GM19099 (cell line): ENCODE results near the gene SAP30.

Experiments used
- POLR2A ChIP-seq: IDR thresholded peaks from 3 replicates; pipeline ENCODE4 v1.6.1; 2011; ENCODE audit warnings: low read depth; ENCODE audit not compliant: insufficient read length; ENCODE audit errors: extremely low read depth

Gene SAP30

DNA sequence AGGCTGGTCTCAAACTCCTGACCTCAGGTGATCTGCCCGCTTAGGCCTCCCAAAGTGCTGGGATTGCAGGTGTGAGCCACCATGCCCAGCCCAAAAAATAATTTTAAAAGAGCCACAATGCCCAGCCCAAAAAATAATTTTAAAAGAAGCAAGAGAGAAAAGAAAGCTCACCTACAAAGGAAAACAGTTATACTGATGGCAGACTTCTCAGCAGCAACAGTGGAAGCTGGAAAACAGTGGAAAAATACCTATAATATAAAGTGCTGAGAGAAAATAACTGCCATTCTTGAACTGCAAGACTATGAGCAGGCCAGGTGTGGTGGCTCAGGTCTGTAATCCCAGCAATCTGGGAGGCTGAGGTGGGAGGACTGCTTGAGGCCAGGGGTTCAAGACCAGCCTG lies 23.3 kb upstream of the SAP30 start:
- no peak for TF ChIP-seq POLR2A

DNA sequence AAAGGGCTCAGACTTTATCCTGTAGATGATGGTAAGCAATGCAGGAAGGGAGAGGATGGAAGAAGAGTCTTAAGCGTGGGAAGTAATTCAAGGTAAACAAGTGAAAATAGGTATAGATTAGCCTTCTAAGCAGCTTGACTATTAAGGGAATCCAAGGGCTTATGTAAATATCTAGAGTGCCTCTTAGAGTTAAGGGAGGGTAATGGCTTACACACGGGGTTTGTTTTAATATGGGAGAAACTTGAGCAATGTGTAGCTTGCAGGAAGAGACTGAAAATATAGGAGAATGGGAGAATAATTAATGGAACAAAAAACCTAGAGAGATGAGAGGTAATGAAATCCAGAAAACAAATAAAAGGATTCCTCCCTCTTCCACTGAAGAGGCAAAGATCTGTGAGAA lies 12.8 kb upstream of the SAP30 start:
- TF ChIP-seq POLR2A, result no peak

DNA sequence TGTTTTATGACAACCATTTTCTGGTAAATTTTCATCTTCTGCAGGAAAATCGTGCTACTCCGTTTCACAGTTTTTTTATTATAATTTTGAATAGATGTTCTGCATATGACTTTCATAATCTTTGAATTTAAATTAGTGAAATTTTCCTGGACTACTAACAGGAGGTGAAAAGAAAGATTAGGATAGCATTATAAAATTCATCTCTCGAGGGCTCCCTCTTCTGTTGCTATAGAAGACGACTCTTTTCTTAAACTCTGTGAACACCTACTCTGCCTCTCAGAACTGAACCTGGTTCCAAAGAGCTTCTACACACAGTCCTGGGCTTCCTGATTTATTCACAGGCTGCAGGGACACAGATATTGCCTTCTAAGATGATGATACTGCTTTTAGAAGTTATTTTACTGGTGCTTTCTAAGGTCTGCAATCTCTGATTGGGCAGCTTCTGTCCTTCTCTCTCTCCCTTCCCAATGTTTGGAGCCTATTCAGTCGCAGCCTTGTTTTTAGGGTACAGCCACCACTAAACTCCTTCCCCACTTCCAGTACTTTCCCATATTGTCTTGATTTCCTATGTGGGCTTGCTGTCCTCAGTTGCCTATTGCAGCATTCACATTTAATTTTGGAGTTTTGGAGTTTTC lies 10.1 kb upstream of the SAP30 start:
- TF ChIP-seq POLR2A, result no peak

DNA sequence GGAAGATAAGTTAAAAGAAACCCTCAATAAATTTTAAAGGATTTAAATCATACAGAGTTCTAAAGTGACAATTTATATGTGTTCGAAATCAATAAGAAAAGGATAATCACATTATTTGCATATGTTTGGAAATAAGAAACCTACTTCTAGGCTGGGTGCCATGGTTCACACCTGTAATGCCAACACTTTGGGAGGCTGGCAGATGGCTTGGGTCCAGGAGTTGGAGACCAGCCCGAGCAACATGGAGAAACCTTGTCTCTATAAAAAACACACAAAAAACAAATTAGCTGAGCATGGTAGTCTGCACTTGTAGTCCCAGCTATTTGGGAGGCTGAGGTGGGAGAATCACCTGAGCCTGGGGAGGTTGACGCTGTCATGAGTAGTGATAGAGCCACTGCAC lies 8.1 kb upstream of the SAP30 start:
- TF ChIP-seq POLR2A, result no peak

DNA sequence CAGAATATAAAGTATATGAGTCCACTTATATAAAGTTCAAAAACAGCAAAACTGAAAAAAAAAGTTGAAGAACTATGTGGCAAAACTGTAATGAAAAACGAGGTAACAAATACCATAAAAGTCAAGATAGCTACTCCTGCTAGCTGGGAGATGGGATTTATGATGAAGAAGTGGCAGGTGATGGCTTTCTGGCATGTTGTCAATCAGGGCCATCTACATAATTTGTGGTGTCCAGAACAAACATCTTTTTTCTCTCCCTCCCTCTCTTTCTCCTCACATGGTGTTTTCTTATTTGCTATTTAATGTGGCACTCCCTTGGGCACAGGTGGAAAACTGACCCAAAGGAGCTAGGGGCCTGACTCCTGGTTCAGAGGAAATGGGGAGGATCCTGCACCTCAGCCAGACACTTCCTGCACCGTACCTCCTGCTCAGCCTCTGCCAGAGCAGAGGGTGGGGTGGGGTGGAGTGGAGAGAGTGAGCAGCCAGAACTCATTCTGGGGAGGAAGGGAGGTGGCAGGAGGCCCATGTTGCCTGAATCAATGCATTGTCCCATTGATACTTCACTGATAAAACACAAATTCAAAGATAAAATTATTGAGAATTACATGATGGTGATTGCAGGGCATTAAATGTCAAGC lies 5.3 kb upstream of the SAP30 start:
- no peak for TF ChIP-seq POLR2A

DNA sequence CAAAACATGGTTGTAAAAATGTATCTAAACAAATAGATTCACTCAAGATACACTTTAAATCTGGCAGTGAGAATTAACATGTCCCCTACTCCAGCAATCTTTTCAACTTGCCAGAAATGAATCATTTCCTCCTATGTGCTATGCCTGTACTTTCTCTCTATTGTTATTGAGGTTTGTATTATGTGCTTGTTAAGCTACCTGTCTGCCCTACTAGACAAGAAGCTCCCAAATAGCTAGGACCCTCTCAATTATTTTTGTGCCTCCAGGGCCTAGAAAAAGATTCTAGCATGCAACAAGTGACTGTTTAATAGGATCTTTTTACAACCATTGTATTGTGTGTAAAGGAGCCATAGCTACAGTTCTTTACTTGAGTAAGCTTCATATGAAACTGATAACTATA lies 3.5 kb upstream of the SAP30 start:
- no peak for TF ChIP-seq POLR2A

DNA sequence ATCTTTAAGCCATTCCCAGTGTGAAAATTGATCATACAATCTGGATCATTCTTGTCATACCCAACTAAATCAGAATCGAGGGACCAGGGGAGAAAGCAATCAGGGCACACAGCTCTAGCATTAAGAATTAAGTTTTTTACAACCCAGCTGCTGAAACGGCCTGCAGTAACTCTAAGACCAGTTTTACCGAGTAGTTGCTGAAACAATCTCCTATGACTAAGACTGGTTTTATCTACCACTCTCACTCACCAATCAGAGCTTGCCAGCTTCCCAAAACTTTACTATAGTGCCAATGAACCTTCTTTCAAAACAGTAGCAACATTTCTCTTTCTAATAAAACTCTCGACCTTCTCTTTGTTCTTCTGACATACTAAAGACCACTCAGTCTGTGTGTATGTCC lies 2.8 kb upstream of the SAP30 start:
- no peak for TF ChIP-seq POLR2A

DNA sequence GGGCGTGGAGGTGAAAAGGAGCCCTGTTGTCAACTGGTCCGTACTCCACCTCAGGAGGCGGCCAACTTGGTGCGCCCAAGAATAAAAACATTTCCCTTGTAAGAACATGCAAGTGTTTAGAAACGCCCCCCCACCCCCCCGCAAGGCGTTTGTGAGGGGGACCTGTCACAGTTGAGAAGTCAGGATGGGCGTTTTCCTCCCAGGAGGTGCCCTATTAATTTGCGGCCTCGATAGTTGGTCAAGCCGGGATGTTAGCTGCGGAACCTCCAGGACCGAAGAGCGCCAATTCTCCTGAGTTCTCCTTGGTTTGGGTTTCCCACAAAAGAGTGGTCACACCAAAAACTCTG lies 651 bp upstream of the SAP30 start:
- no peak for TF ChIP-seq POLR2A

DNA sequence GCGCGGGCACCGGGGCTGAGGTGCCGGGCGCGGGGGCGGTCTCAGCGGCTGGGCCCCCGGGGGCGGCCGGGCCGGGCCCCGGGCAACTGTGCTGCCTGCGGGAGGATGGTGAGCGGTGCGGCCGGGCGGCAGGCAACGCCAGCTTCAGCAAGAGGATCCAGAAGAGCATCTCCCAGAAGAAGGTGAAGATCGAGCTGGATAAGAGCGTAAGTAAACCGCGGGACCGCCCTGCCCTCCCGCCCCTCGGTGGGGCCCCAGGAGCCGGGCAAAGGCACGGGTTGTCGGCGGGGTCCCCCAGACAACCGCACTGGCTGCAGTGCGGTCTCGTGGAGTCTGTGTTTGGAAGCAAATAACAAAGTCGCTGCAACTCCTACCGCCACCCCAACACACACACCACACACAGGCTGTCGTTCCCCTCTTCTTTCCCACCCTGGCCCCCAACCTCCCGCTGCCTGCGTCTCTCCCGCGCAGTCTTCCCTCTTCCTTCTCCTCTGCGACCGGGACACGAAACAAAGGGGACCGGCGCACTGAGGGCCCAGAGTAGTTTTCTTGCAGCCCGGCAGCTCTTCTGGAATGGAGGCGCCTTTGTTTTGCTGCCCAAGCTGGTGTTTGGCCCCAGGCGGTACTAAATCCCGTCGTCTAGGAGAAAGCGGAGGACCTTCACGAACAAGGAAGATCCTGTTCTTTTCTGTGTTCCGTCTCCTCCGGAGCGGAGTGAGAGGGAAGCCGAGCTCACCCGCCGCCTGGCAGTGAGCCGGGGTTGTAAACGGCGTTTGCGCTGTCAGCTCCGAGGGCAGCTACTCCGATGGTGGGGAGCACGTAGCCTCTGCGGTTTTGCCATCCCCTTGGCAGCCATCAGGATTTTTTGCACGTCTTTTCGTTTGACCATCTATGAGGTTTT lies 788 bp downstream of the SAP30 start:
- TF ChIP-seq POLR2A, result peak; percentile 38

DNA sequence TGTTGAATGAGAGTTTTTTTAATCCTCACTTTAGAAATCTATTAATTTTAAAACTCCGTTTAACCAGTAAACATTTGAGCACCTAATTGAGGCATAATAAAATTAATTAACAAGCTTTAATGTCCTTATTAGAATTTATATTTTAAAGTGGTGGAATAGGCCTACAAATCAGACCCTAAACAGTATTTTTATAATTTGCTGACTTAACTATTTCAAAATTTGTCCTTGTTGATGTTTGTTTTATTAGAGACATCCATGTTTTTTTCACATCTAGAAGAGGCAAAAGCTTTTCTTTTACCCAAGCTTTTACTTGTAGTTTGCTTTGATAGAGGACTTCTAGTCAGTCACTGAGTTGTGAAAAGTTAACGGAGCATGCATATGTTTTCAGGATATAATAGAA lies 3.8 kb downstream of the SAP30 start:
- no peak for TF ChIP-seq POLR2A

DNA sequence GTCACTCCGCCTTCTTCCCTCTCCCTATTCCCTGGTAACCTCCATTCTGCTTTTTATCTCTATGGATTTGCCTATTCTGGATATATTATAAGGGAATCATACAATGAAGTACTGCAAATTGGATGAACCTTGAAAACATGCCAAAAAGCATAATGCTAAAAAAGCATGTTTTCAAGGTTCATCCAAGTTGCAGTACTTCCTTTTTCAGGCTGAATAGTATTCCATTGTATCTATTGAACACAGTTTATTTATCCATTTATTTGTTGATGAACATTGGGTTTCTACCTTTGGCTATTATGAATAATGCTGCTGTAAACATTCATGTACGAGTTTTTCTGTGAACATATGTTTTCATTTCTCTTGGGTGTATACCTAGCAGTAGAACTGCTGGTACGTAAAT lies 9.2 kb downstream of the SAP30 start:
- TF ChIP-seq POLR2A, result no peak

DNA sequence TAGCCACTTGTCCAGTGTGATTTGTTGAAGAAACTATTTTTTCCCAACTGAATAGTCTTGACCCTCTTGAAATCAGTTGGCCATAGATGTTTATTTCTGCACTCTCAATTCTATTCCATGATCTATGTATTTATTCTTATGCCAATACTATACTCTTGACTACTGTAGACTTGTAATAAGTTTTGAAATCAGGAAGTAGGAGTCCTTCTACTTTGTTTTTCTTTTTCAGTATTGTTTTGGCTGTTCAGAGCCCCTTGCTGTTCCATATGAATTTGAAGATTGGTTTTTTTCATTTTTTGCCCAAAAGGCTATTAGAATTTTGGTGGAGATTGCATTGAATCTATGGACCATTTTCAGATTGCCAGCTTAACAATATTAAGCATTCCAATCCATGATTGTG lies 10.2 kb downstream of the SAP30 start:
- no peak for TF ChIP-seq POLR2A

DNA sequence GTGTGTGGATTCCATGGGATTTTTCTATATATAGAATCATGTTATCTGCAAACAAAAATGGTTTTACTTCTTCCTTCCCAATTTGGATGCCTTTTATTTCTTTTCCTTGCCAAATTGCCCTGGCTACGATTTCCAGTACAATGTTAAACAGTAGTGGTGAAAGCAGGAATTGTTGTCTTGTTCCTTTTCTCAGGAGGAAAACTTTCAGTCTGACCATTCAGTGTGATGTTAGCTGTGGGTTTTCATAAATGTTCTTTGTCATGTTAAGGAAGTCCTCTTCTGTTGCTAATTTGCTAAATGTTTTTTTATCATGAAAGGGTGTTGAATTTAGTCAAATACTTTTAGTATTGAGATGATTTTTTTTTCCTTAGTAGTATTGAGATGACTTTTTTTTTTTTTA lies 10.9 kb downstream of the SAP30 start:
- no peak for TF ChIP-seq POLR2A

DNA sequence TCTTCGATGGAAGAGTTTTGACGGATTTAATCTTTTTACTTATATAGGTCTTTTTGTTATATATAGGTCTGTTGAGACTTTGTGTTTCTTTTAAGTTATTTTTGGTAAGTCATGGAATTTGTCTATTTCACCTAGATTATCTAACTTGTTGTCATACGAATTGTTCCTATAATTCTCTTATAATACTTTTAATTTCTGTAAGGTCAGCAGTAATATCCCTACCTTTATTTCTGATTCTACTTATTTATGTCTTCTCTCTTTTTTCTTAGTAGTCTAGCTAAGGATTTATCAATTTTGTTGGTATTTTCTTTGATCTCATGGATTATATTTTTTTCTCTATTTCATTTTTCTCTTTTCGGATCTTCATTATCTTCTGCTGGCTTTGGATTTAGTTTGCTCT lies 11.6 kb downstream of the SAP30 start:
- TF ChIP-seq POLR2A, result no peak

DNA sequence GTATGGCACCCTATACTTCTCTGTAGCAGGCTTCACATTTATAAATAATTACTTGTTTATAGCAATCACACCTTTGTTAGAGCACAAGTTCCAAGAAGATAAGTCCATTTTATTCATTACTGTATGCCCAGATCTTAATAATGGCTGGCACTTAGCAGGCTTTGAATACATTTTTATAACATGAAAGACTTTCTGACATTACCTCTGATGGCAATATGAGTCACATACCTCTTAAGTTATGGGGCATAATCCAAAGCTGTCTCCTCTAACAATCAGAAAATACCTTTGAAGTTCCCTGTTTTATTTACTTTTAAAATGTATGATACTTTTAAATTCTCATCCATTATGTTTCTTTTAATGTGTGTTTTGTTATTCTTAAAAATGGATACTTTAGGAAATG lies 16.0 kb downstream of the SAP30 start:
- no peak for TF ChIP-seq POLR2A

DNA sequence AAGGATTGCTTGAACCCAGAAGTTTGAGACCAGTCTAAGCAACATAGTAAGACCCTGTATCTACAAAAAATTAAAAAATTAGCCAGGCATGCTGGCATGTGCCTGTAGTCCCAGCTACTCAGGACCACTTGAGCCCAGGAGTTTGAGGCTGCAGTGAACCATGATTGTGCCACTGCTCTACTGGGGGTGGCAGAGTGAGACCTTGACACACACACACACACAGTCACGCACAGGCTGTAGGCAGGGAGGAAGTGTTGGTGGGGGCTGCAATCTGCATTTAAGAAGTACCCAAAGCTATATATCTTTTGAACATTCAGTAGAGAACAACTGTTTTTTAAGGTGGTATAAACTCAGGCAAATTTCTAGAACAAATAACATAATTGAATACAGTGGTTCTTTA lies 20.9 kb downstream of the SAP30 start:
- TF ChIP-seq POLR2A, result no peak
